SKM-1 treated with dmso at 0.1 percent for 144 hours (cell line): ENCODE data around the gene HSBP1L1.
"Not testable (repeated sequence)": the region's sequence is repeated elsewhere in the genome, so short reads cannot be mapped to it uniquely, and the experiment has no call there.

ENCODE experiments used
- DNase-seq: peaks from one replicate; lab custom pipeline; 2025; ENCODE audit not compliant: unreplicated experiment; lab: John Stamatoyannopoulos, UW

HSBP1L1 gene

DNA sequence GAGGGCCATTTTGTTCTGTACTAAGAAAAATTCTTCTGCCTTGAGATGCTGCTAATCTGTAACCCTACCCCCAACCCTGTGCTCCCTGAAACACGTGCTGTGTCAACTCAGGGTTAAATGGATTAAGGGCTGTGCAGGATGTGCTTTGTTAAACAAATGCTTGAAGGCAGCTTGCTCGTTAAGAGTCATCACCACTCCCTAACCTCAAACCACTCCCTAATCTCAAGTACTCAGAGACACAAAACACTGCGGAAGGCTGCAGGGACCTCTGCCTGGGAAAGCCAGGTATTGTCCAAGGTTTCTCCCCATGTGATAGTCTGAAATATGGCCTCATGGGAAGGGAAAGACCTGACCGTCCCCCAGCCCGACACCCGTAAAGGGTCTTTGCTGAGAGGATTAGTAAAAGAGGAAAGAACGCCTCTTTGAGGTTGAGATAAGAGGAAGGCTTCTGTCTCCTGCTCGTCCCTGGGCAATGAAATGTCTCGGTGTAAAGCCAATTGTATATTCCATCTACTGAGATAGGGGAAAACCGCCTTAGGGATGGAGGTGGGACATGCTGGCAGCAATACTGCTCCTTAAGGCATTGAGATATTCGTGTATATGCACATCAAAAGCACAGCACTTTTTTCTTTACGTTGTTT is 4.2 kb upstream of the HSBP1L1 start:
- DNase-seq: not testable (repeated sequence)

DNA sequence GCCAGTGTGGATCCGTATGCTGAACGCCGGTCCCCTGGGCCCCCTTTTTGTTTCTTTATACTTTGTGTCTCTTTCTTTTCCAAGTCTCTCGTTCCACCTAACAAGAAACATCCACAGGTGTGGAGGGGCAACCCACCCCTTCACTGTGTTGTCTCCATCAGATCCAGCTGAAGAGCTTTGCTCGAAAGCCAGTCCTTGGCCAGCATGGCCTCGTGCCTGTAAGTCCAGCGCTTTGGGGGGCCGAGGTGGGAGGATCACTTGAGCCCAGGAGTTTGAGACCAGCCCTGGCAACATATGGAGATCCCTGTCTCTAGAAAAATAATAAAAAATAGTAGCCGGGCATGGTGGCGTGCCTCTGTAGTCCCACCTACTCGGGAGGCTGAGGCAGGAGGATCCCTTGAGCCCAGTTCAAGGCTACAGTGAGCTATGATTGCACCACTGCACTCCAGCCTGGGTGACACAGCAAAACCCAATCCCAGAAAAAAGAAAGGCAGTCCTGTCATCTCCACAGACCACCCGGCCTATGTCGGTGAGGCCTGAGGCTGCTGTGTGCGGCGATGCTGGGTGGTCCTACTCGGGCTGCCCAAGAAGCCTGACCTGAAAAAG is 3.4 kb upstream of the HSBP1L1 start:
- DNase-seq: no peak

DNA sequence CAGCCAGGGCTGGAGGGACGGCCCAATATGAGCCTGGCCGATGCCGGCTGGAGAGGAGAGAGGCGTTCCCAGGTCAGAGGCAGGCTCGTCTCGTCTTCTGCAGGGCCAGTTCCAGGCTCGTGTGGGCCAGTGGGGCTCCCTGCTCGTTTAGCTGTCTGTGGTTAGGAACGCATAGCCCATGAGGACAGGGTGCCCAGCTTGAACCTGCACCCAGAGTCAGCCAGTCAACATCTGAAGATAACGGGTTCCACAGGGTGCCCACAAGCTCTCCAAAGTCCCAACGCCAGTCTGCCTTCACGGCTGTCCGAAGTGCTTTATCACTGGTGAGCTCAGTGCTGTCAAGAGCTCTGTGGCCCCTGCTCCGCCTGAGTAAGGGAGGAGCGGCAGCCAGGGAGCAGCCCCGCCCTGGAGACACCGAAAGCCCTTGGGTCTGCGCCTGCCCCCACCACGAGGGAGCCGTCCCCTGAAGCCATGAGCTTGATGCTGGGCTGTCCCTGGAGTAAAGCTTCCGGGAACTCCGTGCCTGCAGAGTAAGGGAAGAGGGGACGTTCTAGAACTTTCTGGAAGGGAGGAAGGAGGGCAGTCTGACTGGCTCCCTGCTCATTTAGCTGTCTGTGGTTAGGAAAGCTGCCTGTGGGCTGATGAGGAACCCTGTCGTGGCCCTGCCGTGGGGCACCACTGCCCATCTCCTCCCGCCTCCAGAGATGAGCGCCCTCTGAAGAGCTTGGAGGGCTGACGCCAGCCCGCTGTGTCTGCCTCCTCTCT is 2.7 kb upstream of the HSBP1L1 start:
- DNase-seq: no peak

DNA sequence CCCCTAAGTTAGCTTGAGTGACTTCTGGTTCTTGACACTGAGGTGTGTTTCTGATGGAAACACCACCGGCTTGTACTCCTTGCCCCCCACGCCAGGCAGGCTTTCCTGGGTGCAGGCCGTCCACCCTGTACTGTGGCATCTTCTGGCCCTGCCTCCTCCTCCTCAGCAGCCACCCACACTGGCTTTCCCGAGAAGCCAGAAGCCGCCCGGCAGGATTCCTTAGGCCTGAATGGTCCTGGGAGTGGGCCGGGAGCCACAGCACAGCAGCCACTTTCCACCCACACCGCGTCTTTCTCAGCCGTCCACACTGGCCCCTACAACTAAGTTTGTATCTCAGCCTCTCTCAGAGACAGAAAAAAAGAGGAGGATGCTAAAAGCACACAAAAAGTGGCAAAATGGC is 2.1 kb upstream of the HSBP1L1 start:
- no peak for DNase-seq

DNA sequence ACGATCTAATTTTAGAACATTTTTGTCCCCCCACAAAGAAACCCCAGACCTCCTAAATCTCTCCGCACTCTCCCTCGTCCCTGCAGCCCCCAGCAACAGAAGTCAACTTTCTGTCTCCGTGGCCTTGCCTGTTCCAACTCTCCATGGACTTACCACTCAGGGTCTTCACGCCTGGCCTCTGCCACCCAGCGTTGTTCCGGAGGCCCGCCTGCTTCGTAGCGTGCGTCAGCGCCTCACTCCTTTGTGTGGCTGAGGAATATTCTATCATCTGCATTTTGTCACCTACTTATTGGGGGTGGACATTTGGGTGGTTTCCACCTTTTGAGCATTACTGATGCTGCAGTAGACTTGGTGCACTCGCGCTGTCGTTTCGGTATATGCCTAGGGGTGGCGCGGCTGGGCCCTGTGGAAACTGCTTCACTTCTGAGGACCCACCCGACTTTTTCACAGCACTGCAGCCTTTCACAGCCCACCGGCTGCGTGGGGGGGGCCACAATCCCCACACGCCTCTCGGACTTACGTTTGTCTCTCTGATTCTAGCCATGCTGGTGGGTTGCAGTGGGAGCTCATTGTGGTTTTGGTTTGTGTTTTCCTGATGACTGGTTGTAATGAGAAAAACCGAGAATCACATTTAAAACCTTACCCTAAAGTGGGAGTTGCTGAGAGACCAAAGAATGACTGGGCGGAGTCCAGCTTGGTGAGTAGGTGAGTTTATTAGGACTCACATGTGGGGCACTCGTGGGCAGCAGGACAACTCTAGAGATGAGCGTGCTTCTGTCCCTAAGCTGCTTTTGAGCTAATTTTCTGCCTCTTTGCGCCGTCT is 1.4 kb upstream of the HSBP1L1 start:
- no peak for DNase-seq

DNA sequence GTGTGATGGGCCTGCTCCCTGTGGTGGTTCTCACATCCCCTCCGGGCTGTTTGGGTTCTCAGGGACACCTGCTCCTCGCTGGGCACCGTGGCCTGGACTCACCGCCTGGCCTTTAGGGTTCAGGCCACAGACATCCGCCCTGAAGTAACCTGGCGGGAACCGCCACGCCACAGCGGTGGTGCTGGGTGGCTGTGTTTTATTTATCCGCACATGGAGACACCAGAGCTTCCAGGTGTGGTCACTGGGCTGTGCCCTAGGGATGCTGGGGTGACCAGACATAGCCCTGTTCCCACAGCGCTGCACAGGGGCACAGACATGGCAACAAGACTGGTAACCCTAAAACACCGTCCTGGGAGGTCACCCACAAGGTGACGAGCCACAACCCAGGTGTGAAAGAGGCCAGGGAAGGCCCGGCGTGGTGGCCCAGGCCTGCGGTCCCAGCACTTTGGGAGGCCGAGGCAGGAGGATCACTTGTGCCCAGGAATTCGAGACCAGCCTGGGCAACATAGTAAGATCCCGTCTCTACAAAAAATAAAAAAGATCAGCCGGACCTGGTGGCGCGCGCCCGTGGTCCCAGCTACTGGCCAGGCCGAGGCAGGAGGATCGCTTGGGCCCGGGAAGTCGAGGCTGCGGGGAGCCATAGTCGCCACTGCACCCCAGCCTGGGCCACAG is 649 bp upstream of the HSBP1L1 start:
- no peak for DNase-seq

DNA sequence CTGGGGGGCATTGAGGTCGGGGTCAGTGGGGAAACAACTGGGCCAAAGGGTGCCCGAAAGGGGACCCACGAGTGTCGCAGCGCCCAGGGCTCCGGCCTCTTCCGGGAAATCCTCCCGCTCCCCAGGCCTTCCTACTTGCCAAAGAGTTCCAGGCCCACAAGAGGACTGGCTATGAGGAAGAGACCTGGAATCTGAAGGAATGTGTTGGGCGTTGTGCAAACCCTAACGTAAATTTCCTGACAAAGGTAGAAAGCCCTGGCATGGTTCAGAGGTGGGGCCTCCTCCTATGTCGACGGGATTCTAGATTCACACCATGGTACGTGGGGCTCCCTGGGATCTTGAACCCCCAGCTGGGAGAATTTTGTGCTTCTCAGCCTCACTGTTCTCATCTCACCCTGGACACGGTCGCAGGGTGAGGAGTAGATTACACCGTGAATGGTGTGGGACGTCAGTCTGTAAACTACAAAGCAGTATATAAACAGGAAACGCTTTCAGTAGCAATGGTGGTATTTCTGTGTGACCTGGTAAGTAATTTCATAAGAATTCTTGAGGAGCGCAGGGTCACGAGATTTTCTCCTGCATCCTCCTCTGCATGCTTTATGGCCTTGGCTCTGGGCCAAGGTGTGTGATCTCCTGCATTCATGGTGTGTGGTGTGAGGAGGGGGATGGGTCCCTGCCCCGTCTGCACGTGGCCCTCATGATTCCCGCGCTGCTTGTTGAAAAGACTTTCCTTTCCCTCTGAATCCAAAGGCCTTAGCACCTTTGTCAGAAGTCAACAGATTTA is 868 bp downstream of the HSBP1L1 start:
- DNase-seq: no peak

DNA sequence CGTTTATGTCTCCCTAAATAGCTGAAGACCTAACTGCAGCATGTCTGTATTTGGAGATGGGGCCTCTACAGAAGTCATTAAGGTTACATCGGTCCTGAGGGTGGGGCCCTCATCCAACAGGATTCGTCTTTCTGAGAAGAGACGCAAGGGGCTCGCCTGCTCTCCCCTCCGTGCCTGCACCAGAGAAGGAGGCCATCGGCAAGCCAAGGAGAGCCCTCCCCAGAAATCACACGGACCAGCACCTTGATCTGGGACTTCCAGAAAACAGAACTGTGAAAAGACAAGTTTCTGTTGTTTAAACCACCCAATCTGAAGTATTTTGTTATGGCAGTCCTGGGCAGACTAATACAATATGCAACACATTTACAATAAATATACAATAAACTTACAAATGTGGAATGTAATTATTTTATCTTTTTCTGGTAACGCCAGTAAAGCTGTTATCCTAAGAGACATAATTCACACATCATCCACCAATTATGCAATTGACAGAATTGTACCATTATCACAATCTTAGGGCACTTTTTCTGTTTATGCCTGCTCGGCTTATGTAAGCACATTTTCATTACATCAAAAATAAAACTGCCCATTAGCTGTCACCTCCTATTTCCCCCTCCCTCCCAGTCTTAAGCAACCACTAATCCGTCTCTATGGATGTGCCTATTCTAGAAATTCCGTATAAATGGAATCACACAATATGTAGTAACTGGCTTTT is 6.1 kb downstream of the HSBP1L1 start:
- DNase-seq: no peak

DNA sequence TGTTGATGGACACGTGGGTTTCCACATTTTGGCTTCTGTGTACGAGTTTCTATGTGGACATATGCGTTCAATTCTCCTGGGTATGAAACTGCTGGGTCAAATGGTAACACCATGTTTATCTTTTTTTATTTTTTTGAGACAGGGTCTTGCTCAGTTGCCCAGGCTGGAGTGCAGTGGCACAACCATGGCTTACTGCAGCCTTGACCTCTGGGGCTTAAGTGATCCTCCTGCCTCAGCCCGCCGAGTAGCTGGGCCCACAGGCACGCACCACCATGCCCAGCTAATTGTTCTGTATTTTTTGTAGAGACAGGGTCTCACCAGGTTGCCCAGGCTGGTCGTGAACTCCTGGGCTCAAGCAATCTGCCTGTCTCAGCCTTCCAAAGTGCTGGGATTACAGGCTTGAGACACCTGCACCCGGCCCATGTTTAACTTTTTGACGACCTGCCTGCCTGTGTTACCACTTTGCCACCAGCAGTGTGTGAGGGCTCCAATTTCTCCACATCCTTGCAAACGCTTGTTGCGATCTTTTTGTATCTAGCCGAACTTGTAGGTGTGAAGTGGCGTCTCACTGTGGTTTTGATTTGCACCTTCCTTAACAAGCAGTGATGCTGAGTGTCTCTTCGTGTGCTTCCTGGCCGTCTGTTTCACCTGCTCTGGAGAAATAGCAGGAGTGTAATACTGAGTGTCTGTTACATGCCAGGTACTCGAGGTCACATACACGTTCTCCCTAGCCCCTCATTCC is 6.9 kb downstream of the HSBP1L1 start:
- DNase-seq: no peak

DNA sequence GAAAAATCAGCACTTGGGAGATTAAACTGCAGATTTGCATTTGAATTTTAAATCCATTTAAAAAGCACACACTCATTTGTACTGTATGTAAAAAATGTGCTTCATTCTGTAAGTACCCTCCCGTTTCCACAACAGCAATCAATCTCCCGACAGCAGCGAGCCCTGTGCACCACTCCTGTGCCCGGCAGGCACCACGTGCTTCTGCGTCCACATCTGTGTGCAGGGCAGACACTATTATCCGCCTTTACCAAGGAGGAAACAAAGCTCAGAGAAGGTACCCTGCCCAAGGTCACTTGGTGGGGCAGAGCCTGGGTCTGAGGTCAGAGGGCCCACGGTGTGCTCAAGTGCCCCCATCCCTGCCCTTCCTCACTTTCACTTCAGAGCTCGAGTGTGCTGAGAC is 7.5 kb downstream of the HSBP1L1 start:
- no peak for DNase-seq

DNA sequence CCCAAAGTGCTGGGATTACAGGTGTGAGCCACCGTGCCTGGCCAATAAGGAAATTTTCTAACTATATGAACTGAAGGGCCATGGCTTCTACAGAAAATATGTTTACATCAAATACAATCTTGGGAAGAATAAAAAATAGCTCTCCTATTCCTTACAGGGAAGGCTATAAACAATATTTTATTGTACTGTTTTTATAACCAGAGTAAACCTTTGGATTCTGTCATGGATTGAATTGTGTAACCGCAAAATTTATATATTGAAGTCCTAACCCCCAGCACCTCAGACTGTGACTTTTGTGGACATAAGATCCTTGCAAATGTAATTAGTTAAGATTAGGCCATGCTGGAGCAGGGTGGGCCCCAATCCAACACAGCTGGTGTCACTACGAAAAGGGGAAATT is 8.3 kb downstream of the HSBP1L1 start:
- no peak for DNase-seq

DNA sequence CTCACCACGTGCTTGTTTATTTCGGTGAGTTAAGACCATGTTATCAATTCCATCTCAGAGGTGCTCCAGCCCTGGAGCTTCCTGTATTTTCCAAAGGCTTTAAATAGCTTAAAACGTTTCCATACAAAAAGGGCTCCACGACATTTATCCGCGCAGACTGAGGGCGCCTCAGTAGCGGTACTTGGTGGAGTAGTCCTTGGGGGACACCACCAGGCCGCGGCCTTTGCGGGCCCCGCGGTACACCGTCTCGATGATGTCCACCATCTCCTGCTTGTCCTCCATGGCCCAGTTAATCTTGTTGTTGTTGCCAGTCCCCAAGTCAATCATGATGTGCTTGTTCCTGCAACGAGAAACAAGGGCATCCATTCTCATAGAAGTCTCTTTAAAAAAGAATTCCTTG is 9.1 kb downstream of the HSBP1L1 start:
- DNase-seq: no peak

DNA sequence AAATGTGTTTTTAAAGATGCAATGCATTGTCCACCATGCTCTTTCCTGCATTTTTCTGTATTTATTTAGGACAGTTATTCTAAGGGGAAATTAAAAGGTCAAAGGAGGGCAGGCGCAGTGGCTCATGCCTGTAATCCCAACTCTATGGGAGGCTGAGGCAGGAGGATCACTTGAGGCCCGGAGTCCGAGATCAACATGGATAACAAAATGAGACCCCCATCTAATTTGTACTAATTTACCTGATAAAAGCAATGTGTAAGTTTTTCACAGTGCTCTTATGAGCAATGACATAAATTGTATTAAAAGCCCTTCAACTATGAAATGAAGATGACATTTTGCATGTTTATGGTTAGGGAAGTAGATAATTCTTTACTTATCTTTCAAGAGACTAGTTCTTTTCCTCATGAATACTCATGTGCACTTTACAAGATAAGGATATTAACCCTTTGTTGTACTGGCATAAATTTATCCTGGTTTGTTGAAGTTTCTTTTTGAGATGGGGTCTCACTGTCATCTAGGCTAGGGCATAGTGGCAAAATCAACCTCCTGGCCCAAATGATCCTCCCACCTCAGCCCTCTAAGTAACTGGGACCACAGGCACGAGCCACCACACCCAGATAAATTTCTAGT is 9.7 kb downstream of the HSBP1L1 start:
- no peak for DNase-seq

DNA sequence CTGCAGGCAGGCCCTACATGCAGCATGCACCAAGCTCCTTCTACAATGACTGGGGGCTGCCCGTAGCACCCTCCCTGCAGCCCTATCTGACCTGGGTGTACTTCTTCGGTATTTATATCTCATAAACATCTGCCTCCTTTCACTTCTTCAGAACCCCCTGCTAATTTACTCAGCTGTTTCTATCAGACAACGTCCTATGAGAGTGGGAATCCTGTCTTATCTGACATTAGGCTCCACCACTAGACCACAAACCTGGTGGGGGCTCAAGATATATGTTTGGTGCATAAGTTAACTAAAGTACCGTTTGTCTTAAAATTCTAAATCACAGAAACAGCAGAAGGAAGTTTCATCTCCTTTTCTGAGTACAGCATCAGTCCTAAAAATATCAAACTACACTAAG is 10.6 kb downstream of the HSBP1L1 start:
- DNase-seq: no peak

DNA sequence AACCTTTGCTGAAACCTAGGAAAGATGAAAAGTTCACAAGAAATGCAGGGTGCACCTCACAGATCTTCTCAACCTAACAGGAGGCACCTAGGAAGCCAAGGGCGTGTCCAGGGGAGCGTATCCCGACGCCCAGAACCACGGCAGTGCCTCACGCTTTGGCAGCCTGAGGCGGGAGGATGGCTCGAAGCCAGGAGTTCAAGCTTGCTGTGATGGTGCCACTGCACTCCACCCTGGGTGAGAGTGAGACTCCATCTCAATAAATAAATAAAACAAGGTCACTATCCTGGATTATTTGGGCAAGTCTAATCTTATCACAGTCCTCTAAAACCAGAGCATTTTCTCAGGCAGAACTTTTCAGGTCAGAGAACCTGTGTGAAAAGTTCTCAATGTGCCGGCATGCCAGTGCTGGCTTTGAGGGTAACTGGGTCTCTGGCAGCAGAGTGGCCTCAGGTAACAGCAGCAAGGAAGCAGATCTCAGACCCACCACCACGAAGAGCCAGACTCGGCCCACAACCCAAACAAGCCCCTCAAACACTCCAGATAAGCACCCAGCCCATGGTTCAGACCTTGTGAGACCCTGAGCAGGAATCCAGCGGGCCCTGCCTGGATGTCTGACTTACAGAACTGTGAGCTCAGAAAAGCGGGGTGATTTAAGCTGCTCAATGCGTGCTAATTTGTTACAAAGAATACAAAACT is 11.7 kb downstream of the HSBP1L1 start:
- no peak for DNase-seq

DNA sequence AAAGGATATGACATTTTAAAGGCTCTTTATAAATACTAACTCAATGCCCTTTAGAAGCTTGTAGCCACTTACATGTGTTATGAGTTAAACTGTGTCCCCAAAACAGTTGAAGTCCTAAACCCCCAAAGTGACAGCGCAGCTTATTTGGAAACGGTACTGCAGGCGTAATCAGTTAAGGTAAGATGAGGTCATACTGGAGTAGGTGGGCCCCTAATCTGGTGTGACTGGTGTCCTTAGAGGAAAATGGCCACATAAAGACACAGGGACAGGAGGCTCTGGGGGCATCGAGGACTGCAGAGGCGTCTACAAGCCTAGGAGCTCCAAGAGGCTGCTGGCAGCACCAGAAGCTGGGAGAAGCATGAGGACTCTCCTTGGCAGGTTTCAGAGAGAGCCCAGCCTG is 15.4 kb downstream of the HSBP1L1 start:
- DNase-seq: no peak

DNA sequence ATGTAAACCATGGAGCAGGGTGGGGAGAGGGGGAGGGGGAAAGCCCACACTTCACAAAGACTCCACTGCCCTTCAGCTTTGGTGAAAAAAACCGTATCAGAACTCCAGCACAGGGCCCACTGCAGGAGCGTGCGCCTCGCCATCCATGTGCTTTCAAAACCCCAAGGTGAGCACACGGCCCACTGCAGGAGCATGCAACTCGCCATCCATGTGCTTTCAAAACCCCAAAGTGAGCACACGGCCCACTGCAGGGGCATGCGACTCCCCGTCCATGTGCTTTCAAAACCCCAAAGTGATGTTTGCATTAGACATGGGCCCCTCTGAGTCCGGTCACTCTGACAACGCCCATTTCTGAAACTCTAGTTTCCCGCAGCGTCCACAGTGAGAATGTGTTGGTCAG is 16.1 kb downstream of the HSBP1L1 start:
- DNase-seq: no peak

DNA sequence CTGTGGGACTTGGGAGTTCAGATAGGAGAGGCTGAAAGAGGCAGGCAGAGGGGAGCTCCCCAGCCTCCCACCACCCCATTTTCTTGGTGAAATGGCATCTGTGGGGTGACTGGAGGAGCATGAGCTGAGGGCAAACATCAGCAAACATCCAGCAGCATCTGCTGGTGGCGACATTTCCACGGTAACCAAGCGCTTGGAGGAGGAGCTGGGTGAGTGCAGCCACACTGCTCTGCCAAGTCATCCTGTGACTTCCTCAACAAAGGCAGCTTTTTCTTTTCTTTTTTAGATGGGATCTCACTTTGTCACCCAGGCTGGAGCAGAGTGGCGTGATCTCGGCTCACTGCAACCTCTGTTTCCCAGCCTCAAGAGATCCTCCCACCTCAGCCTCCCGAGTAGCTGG is 18.3 kb downstream of the HSBP1L1 start:
- DNase-seq: peak; percentile 28
